Esophagus muscularis mucosa (tissue), 4 donors: ENCODE results near the gene PPP1R14B.

Experiments
- EP300 ChIP-seq: sonication (generic); formaldehyde crosslinking; IDR thresholded peaks from one replicate; pipeline ENCODE4 v1.6.1; 2017; ENCODE audit warnings: antibody characterized with exemption
- POLR2A ChIP-seq: fragments of 450-650 bp; IDR thresholded peaks from one replicate; pipeline ENCODE4 v1.6.1; 2017; ENCODE audit warnings: antibody characterized with exemption, moderate library complexity, mild to moderate bottlenecking, low read depth
- TF ChIP-seq, protein P1 (sequence below), 3 experiments: fragments of 200-600 bp in 2 of 3; fragments of 450-650 bp in 1 of 3; sonication (generic) in 2 of 3; IDR thresholded peaks; one replicate each; pipeline ENCODE4 v1.5.1; 2017 to 2019; ENCODE audit warnings: antibody characterized with exemption in 3 of 3, mild to moderate bottlenecking in 2 of 3, moderate library complexity in 1 of 3

DNA sequence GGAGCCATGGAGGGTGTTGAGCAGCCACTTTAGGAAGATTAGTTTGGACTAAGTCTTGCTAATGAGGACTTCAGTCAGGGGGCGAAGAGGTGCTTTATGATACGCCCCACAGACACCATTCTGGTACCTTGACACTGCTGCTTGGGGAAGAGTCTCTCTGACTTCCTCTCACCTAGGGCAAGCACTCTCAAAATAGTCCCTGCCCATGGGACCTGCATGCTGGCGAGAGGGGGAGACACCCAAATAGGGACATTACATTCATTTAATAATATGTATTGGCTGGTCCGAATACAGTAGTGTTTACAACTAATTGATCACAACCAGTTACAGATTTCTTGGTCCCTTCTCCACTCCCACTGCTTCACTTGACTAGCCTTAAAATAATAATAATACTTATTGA lies 49.0 kb upstream of the PPP1R14B start:
- TF ChIP-seq, protein P1, sequence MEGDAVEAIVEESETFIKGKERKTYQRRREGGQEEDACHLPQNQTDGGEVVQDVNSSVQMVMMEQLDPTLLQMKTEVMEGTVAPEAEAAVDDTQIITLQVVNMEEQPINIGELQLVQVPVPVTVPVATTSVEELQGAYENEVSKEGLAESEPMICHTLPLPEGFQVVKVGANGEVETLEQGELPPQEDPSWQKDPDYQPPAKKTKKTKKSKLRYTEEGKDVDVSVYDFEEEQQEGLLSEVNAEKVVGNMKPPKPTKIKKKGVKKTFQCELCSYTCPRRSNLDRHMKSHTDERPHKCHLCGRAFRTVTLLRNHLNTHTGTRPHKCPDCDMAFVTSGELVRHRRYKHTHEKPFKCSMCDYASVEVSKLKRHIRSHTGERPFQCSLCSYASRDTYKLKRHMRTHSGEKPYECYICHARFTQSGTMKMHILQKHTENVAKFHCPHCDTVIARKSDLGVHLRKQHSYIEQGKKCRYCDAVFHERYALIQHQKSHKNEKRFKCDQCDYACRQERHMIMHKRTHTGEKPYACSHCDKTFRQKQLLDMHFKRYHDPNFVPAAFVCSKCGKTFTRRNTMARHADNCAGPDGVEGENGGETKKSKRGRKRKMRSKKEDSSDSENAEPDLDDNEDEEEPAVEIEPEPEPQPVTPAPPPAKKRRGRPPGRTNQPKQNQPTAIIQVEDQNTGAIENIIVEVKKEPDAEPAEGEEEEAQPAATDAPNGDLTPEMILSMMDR (IDR thresholded peaks at IDR 0.05), result no peak
- no peak for TF ChIP-seq POLR2A
- TF ChIP-seq EP300, result no peak
